Measurements from ENCODE around the gene NEO1.

NEO1 gene, protein sequence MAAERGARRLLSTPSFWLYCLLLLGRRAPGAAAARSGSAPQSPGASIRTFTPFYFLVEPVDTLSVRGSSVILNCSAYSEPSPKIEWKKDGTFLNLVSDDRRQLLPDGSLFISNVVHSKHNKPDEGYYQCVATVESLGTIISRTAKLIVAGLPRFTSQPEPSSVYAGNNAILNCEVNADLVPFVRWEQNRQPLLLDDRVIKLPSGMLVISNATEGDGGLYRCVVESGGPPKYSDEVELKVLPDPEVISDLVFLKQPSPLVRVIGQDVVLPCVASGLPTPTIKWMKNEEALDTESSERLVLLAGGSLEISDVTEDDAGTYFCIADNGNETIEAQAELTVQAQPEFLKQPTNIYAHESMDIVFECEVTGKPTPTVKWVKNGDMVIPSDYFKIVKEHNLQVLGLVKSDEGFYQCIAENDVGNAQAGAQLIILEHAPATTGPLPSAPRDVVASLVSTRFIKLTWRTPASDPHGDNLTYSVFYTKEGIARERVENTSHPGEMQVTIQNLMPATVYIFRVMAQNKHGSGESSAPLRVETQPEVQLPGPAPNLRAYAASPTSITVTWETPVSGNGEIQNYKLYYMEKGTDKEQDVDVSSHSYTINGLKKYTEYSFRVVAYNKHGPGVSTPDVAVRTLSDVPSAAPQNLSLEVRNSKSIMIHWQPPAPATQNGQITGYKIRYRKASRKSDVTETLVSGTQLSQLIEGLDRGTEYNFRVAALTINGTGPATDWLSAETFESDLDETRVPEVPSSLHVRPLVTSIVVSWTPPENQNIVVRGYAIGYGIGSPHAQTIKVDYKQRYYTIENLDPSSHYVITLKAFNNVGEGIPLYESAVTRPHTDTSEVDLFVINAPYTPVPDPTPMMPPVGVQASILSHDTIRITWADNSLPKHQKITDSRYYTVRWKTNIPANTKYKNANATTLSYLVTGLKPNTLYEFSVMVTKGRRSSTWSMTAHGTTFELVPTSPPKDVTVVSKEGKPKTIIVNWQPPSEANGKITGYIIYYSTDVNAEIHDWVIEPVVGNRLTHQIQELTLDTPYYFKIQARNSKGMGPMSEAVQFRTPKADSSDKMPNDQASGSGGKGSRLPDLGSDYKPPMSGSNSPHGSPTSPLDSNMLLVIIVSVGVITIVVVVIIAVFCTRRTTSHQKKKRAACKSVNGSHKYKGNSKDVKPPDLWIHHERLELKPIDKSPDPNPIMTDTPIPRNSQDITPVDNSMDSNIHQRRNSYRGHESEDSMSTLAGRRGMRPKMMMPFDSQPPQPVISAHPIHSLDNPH (N-terminal part only)

DNA sequence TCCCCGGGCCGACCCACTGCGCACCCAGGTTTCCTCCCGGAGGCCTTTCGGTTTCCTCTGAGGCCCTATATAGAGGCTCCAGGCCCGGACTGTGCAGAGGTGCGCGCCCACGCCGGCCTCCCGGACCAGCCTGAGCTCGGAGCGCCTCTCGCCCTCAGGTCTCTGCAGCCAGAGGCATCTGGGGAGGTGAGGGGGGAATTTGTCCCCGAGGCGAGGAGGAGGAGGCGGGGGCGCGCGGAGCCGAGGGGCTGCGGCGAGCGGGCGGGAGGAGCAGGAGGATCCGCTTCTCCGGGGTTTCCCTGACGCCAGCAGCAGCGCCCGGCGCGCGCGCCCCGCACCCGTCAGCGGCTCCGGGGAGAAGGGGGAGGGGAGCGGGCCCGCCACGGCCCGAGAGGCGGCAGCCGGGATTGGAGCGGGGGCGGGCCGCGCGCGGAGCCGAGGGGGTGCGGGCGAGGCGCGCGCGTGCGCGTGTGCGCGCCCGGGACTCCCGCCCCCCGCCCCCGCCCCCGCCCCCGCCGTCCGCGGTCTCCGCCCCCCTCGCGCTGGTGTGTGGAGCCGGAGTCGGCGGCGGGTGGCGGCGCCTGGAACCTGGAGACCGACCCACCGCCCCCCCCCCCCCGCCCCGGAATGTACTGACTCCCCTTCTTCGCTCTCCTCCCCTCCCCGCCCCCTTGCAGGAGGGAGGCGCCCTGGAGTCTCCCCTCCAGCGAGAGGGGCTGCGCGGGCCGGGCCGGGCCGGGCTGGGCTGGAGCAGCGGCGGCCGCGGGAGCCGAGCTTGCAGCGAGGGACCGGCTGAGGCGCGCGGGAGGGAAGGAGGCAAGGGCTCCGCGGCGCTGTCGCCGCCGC, at the start of gene NEO1:
Gene NEO1 (plus strand): TSS at position 657 of the 846 bp plus-strand sequence. CDS start 213 bp downstream, outside the sequence.
- TF ChIP-seq, protein P1, sequence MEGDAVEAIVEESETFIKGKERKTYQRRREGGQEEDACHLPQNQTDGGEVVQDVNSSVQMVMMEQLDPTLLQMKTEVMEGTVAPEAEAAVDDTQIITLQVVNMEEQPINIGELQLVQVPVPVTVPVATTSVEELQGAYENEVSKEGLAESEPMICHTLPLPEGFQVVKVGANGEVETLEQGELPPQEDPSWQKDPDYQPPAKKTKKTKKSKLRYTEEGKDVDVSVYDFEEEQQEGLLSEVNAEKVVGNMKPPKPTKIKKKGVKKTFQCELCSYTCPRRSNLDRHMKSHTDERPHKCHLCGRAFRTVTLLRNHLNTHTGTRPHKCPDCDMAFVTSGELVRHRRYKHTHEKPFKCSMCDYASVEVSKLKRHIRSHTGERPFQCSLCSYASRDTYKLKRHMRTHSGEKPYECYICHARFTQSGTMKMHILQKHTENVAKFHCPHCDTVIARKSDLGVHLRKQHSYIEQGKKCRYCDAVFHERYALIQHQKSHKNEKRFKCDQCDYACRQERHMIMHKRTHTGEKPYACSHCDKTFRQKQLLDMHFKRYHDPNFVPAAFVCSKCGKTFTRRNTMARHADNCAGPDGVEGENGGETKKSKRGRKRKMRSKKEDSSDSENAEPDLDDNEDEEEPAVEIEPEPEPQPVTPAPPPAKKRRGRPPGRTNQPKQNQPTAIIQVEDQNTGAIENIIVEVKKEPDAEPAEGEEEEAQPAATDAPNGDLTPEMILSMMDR (conservative IDR thresholded peaks at IDR 0.05; ENCODE audit: control insufficient read depth, insufficient read depth, low read depth, low read length): no peak
- H3K4me3 ChIP-seq (ENCODE audit: control insufficient read depth, low read depth, low read length): peak within 1 kb of the TSS; percentile 72
- peak; percentile 63 for DNase-seq (ENCODE audit: low read depth)

DNA sequence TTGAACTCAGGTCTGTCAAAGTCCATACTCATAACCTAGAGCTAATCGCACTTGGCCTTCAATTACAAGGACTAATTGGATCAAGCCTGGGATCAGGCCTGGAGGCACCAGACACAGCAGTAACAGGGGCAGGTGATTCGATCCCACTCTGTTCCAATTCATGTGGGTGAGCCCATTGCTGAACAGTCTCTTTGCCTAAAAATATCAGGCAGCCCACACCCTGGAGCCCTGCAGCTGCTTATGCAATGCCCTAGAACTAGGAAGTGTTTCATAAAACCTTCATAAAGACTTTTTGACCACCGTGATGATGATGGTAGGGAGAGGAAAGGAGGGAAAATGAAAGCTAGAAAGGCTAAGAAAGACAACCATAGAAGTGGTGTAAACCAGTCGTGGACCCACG, 47.8 kb upstream of the NEO1 start:
- DNase-seq (ENCODE audit: low read depth): no peak
- no peak overlapping the region for H3K4me3 ChIP-seq (ENCODE audit: control insufficient read depth, low read depth, low read length)
- TF ChIP-seq, protein P1 (conservative IDR thresholded peaks at IDR 0.05; ENCODE audit: control insufficient read depth, insufficient read depth, low read depth, low read length): no peak

DNA sequence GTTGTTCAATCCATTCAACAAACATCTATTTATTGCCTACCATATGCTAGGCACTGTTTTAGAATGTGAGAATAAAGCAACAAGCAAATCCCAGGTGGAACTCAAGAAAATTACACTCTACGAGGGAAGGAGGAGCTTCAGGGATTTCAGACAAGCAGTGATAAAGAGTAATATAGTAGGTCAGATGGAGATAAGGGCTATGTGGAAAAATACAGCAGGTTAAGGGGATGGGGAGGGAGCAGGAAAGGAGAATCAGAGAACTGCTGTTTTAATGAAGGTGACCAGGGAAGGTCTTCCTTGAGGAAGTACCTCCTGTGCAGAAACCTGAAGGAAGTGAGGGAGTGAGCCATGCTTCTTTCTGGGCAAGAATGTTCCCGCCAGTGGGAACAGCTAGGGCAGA, 47.2 kb upstream of the NEO1 start:
- no peak for DNase-seq (ENCODE audit: low read depth)
- H3K4me3 ChIP-seq (ENCODE audit: control insufficient read depth, low read depth, low read length): no peak overlapping the region
- TF ChIP-seq, protein P1 (conservative IDR thresholded peaks at IDR 0.05; ENCODE audit: control insufficient read depth, insufficient read depth, low read depth, low read length): no peak

DNA sequence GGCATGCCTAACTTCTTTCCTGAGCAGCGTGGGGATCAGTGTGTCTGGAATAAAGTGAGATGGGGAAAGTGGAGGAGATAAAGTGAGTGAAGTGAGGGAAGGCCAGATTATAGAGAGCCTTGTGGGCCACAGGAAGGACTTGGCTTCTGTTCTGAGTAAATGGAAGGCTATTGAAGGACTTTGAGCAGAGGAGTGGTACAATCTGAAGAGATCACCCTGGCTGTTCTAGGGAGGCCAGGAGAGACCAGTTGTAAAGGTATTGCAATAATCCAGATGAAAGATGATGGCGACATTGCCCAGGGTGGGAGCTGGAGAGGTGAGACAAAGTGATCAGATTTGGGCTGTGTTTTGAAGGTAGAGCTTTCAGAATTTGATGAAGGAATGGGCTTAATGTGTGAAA, 46.8 kb upstream of the NEO1 start:
- no peak for DNase-seq (ENCODE audit: low read depth)
- TF ChIP-seq, protein P1 (conservative IDR thresholded peaks at IDR 0.05; ENCODE audit: control insufficient read depth, insufficient read depth, low read depth, low read length): no peak
- no peak overlapping the region for H3K4me3 ChIP-seq (ENCODE audit: control insufficient read depth, low read depth, low read length)

DNA sequence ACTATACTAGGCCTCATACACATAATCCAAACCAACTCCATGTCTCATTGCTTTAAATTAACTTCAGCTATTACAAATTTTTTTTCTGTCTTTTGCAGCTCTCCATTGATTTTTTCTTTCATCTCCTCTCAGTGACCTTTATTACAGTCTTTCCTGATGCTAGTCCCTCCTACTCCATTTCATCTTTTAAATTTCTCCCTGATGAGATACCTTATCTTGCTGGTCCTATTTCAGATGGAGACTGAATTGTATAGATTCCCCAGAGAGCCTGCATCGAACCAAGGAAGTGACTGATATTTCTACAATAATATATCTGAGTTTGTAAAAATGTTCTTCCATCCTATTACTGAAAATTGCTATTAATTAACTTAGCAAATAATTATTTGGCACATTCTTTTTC, 45.7 kb upstream of the NEO1 start:
- DNase-seq (ENCODE audit: low read depth): no peak
- TF ChIP-seq, protein P1 (conservative IDR thresholded peaks at IDR 0.05; ENCODE audit: control insufficient read depth, insufficient read depth, low read depth, low read length): no peak
- no peak overlapping the region for H3K4me3 ChIP-seq (ENCODE audit: control insufficient read depth, low read depth, low read length)

Measured in fibroblast of mammary gland (primary cell).